ENCODE measurements around the gene HSD11B1. TPM values are rescaled to one million over a fixed set of nuclear protein-coding genes. Genes with fewer than 3 reads are reported as not detected.

Gene HSD11B1
- total RNA-seq, 1 experiment from 2014 or later, result 0.27 TPM

- H3K9me3 ChIP-seq (ENCODE audit: control insufficient read depth in 1 of 2, insufficient read depth in 1 of 2, low read depth in 1 of 2, low read length in 2 of 2), result no peaks in the 10 kb centered on the region
- no peak overlapping the region for H3K4me3 ChIP-seq (replicated peaks in 1 of 2; ENCODE audit: low read depth in 1 of 2, low read length in 2 of 2)
- no peak overlapping the region for H2AFZ ChIP-seq (ENCODE audit: low read depth, low read length, poor library complexity, severe bottlenecking)
- H3K36me3 ChIP-seq (ENCODE audit: control insufficient read depth in 1 of 2, insufficient read depth in 2 of 2, low read length in 2 of 2), result no peaks in the 10 kb centered on the region
- no peaks in the 10 kb centered on the region for H4K20me1 ChIP-seq (ENCODE audit: insufficient read depth)
- DNase-seq (ENCODE audit: low read depth, low spot score) (no peak), ATAC-seq (no peak)
- no peaks in the 10 kb centered on the region for H3K4me1 ChIP-seq (ENCODE audit: control insufficient read depth in 1 of 2, insufficient read depth in 2 of 2, low read length in 2 of 2)
- H3K27me3 ChIP-seq (ENCODE audit: insufficient read depth, low read length), result peaks cover 8% of the 10 kb centered on the region; the same call in 1 of the 2 replicates
- H3K9me2 ChIP-seq (ENCODE audit: insufficient read depth), result no peaks in the 10 kb centered on the region
- TF ChIP-seq CBX3 (IDR thresholded peaks at IDR 0.05; ENCODE audit: low read depth) (no peak), EZH2phosphoT487 (IDR thresholded peaks at IDR 0.05; ENCODE audit: borderline replicate concordance) (no peak), ZBTB33 (IDR thresholded peaks at IDR 0.05; ENCODE audit: extremely low read depth, insufficient replicate concordance, low read length) (no peak), SRF (IDR thresholded peaks at IDR 0.05; ENCODE audit: low read depth) (no peak), RAD21 (IDR thresholded peaks at IDR 0.05; ENCODE audit: low read depth) (no peak), JUND (IDR thresholded peaks at IDR 0.05) (no peak), YY1 (IDR thresholded peaks at IDR 0.05; ENCODE audit: extremely low read depth, insufficient replicate concordance, low read depth, low read length) (no peak), REST (IDR thresholded peaks at IDR 0.05; ENCODE audit: low read depth) (no peak), ZNF274 (IDR thresholded peaks at IDR 0.05; ENCODE audit: low read depth, low read length) (no peak)
- BruUV-seq (replicated peaks), result no TSS peak
- no peak overlapping the region for H3K4me2 ChIP-seq (ENCODE audit: low read length)
- H3K9ac ChIP-seq (ENCODE audit: low read length), result no peak overlapping the region
- intact Hi-C loops (cut with micrococcal nuclease), result no loop called here
- no peak overlapping the region for H3K27ac ChIP-seq (ENCODE audit: low read depth, low read length)
- CTCF ChIA-PET, result no interaction called here
- no peaks in the 10 kb centered on the region for H3K79me2 ChIP-seq (ENCODE audit: insufficient read depth, low read length)
- RAD21 ChIA-PET (ENCODE audit: low non-redundant PET in 1 of 2, low total read pairs in 2 of 2, uncharacterized antibody in 2 of 2, unreplicated experiment in 2 of 2), result no interaction called here
- POLR2A ChIA-PET, result no interaction called here
Measured at GRCh38 chr1:209705033-209705598, 470 bp downstream of the HSD11B1 start.
